SK-N-SH (cell line): Measurements from ENCODE around the gene CNTNAP2. TPM values are rescaled to one million over a fixed set of nuclear protein-coding genes. Genes with fewer than 3 reads are reported as not detected.
A peak's percentile ranks its signal among the peaks of the same experiment; 100 is the strongest.

ENCODE experiments used
- CTCF ChIA-PET: fragments of 300-600, 350-600 bp; formaldehyde crosslinking; extraction: SDS; loops from one replicate; lab custom pipeline; 2021; lab: Yijun Ruan, JAX
- POLR2A ChIA-PET: fragments of 350-600 bp; sonication (Branson Sonifier 250); formaldehyde crosslinking; extraction: SDS; loops from one replicate; lab custom pipeline; 2020; ENCODE audit warnings: antibody characterized with exemption, inconsistent platforms; lab: Yijun Ruan, JAX
- DNase-seq: peaks from one replicate; pipeline ENCODE4 v3.0.0; 2012
- H2AFZ ChIP-seq: fragments of 200-600 bp; sonication (generic); 2 replicates; pipeline ENCODE4 v1.8.1; 2016; ENCODE audit warnings: antibody characterized with exemption, mild to moderate bottlenecking, low read depth
- H3F3A ChIP-seq: fragments of 200-600 bp; sonication (generic); replicated peaks from 2 replicates; pipeline ENCODE3; 2016; ENCODE audit warnings: antibody characterized with exemption, mild to moderate bottlenecking; ENCODE audit not compliant: insufficient read depth
- H3K27ac ChIP-seq, 2 experiments: fragments of 200-500 bp in 1 of 2; fragments of 200-600 bp in 1 of 2; sonication (Bioruptor generic) in 1 of 2; sonication (generic), shearing (Covaris generic) in 1 of 2; 2 replicates each; pipeline versions ENCODE4 v1.5.1 to v1.6.1; 2014 to 2016; ENCODE audit warnings: low read depth in 2 of 2, inconsistent platforms in 1 of 2, low read length in 1 of 2, mild to moderate bottlenecking in 1 of 2, mixed read lengths in 1 of 2
- H3K27me3 ChIP-seq: fragments of 200-600 bp; sonication (generic), shearing (Covaris generic); 2 replicates; pipeline ENCODE4 v1.6.1; 2016; ENCODE audit warnings: mixed run types; ENCODE audit not compliant: insufficient read depth
- H3K36me3 ChIP-seq, 2 experiments: fragments of 200-500 bp in 1 of 2; fragments of 200-600 bp in 1 of 2; sonication (Bioruptor generic) in 1 of 2; sonication (generic) in 1 of 2; replicated peaks in 1 of 2; 2 replicates each; pipeline versions ENCODE3 to v1.5.1; 2014 to 2016; ENCODE audit warnings: low read length in 1 of 2, mild to moderate bottlenecking in 1 of 2; ENCODE audit not compliant: insufficient read depth in 2 of 2, control insufficient read depth in 1 of 2
- H3K4me1 ChIP-seq, 2 experiments: fragments of 200-500 bp in 1 of 2; fragments of 200-600 bp in 1 of 2; sonication (Bioruptor generic) in 1 of 2; sonication (generic), shearing (Covaris generic) in 1 of 2; 2 replicates each; pipeline versions ENCODE4 v1.5.1 to v1.6.1; 2014 to 2016; ENCODE audit warnings: low read depth in 1 of 2, low read length in 1 of 2, mixed run types in 1 of 2; ENCODE audit not compliant: insufficient read depth in 2 of 2, control insufficient read depth in 1 of 2
- H3K4me2 ChIP-seq: fragments of 200-600 bp; sonication (generic), shearing (Covaris generic); 2 replicates; pipeline ENCODE4 v1.6.1; 2017; ENCODE audit warnings: mixed run types
- H3K4me3 ChIP-seq, 2 experiments: fragments of 200-500 bp in 1 of 2; fragments of 200-600 bp in 1 of 2; sonication (Bioruptor generic) in 1 of 2; sonication (generic), shearing (Covaris generic) in 1 of 2; 2 replicates each; pipeline versions ENCODE4 v1.5.1 to v1.8.1; 2014 to 2016; ENCODE audit warnings: low read depth in 2 of 2, inconsistent platforms in 1 of 2, low read length in 1 of 2, mild to moderate bottlenecking in 1 of 2, mixed read lengths in 1 of 2, moderate library complexity in 1 of 2
- H3K79me2 ChIP-seq: fragments of 200-600 bp; sonication (generic); 2 replicates; pipeline ENCODE4 v1.8.1; 2017; ENCODE audit warnings: mild to moderate bottlenecking; ENCODE audit not compliant: insufficient read depth
- H3K9ac ChIP-seq: fragments of 200-600 bp; sonication (generic); 2 replicates; pipeline ENCODE4 v1.6.1; 2017; ENCODE audit warnings: mixed run types
- H3K9me2 ChIP-seq: fragments of 200-600 bp; sonication (generic); 2 replicates; pipeline ENCODE4 v1.6.1; 2017; ENCODE audit warnings: mixed run types
- H3K9me3 ChIP-seq: fragments of 200-600 bp; sonication (generic); 2 replicates; pipeline ENCODE4 v1.6.1; 2017; ENCODE audit warnings: mixed run types, mild to moderate bottlenecking, moderate library complexity
- H4K20me1 ChIP-seq: fragments of 200-600 bp; sonication (generic); 2 replicates; pipeline ENCODE4 v1.6.1; 2017; ENCODE audit warnings: mild to moderate bottlenecking, mixed run types; ENCODE audit not compliant: insufficient read depth
- CHD2 ChIP-seq: fragments of 150-350 bp; IDR thresholded peaks from 2 replicates; pipeline ENCODE4 v1.6.1; 2018; ENCODE audit warnings: low read length; ENCODE audit not compliant: partially characterized antibody
- ELF1 ChIP-seq: IDR thresholded peaks from 2 replicates; pipeline ENCODE4 v1.4.0; 2012
- EP300 ChIP-seq, 2 experiments: IDR thresholded peaks; 2 replicates each; pipeline versions ENCODE4 v1.4.0 to v1.6.1; 2012; ENCODE audit warnings: borderline replicate concordance in 1 of 2, low read depth in 1 of 2, low read length in 1 of 2
- EZH2phosphoT487 ChIP-seq: fragments of 200-600 bp; sonication (generic); IDR thresholded peaks from 2 replicates; pipeline ENCODE4 v1.6.1; 2017; ENCODE audit warnings: low read depth, mixed run types, mild to moderate bottlenecking, antibody characterized with exemption, moderate library complexity, borderline replicate concordance
- GABPA ChIP-seq: IDR thresholded peaks from 2 replicates; pipeline ENCODE4 v1.4.0; 2012; ENCODE audit warnings: low read depth, mild to moderate bottlenecking
- GATA2 ChIP-seq: sonication (generic); formaldehyde crosslinking; IDR thresholded peaks from 2 replicates; pipeline ENCODE4 v1.5.0; 2020; ENCODE audit warnings: mild to moderate bottlenecking, missing genetic modification reagents
- JUND ChIP-seq: IDR thresholded peaks from 2 replicates; pipeline ENCODE4 v1.4.0; 2012
- MEF2A ChIP-seq: IDR thresholded peaks from 2 replicates; pipeline ENCODE4 v1.4.0; 2012; ENCODE audit warnings: low read depth, borderline replicate concordance
- MXI1 ChIP-seq: IDR thresholded peaks from 2 replicates; pipeline ENCODE4 v1.6.1; 2012; ENCODE audit warnings: mild to moderate bottlenecking, low read depth, low read length, improper control_type of control experiment
- RAD21 ChIP-seq: IDR thresholded peaks from 2 replicates; pipeline ENCODE4 v1.6.1; 2012; ENCODE audit warnings: mild to moderate bottlenecking, low read length
- RCOR1 ChIP-seq: fragments of 150-350 bp; IDR thresholded peaks from 2 replicates; pipeline ENCODE4 v1.6.1; 2017; ENCODE audit warnings: antibody characterized with exemption, low read length
- SMC3 ChIP-seq: IDR thresholded peaks from 2 replicates; pipeline ENCODE4 v1.6.1; 2012; ENCODE audit warnings: low read depth, low read length, improper control_type of control experiment
- TAF1 ChIP-seq: IDR thresholded peaks from 2 replicates; pipeline ENCODE4 v1.6.1; 2012; ENCODE audit warnings: low read depth, mild to moderate bottlenecking, low read length, moderate library complexity, borderline replicate concordance
- TEAD4 ChIP-seq: IDR thresholded peaks from 2 replicates; pipeline ENCODE4 v1.4.0; 2012; ENCODE audit warnings: mild to moderate bottlenecking, borderline replicate concordance; ENCODE audit not compliant: insufficient read depth
- USF2 ChIP-seq: fragments of 150-350 bp; IDR thresholded peaks from 2 replicates; pipeline ENCODE4 v1.6.1; 2017; ENCODE audit warnings: antibody characterized with exemption, low read length, low read depth, borderline replicate concordance
- ZBTB33 ChIP-seq: IDR thresholded peaks from 2 replicates; pipeline ENCODE4 v1.4.0; 2012; ENCODE audit warnings: low read depth, borderline replicate concordance
- WGBS: methylation state at CpG from one replicate; pipeline ENCODE4 v1.1.6; 2017; ENCODE audit warnings: low lambda C conversion rate; 5-methylcytosine and 5-hydroxymethylcytosine counted together
- polyA plus RNA-seq, 3 experiments: library from polyadenylated mRNA; depleted of rRNA; stranded (reverse); fragments of >200 nt; gene quantifications; 2 replicates each; pipeline ENCODE4 v1.2.3, GENCODE V29; 2012
- TF ChIP-seq, protein P1 (sequence below): IDR thresholded peaks from 2 replicates; pipeline ENCODE4 v1.4.0; 2012; ENCODE audit warnings: low read depth
- TF ChIP-seq, protein P2 (sequence below): fragments of 150-350 bp; IDR thresholded peaks from 2 replicates; pipeline ENCODE4 v1.6.1; 2016; ENCODE audit warnings: mild to moderate bottlenecking, low read depth, low read length
- TF ChIP-seq, protein P3 (sequence below): IDR thresholded peaks from 2 replicates; pipeline ENCODE4 v1.6.1; 2012; ENCODE audit warnings: mild to moderate bottlenecking, low read depth, low read length, moderate library complexity

The CNTNAP2 gene
- polyA plus RNA-seq, 1 of the 3 experiments (the other 2 are of a cell fraction): 3.4 TPM

DNA sequence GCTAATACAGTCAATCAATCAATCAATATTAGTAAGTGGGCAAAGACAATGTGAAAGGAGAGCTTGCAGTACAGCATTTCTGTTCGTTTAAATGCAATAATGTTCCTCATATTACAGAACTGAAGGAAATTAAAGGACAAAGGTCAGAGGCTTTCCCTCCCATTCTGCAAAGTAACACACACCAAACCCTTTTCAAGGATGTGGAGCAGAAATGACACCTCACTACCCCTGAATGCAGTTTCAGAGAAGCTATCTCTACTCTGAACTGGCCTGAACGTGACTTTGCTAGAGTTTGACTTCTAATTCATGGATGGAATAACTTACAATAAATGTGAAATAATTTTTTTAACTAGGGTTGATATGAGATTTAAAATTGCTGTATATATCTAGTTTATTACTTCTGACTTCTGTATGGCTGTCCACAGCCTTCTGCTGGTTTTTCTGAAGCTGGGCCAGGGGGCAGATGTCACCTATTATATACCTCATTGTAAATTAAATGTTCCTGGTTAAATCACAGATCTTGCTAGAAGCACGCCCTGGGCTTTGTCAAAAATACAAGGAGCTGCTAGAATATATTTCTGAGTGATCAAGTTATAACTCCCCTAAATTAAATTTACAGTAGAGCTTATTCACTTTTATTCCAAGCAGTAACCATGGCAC lies 2317.1 kb downstream of the CNTNAP2 start (continued):
- no peak for TF ChIP-seq ZBTB33
- no peak for TF ChIP-seq ELF1
- TF ChIP-seq EZH2phosphoT487: no peak
- no peak for TF ChIP-seq RAD21
- TF ChIP-seq EP300 (IDR thresholded peaks at IDR 0.05; ENCODE audit: borderline replicate concordance in 1 of 2, low read depth in 1 of 2, low read length in 1 of 2): no peak; a peak in 1 of 4 replicates
- TF ChIP-seq USF2: no peak
- no peak for TF ChIP-seq TEAD4

- peaks cover 17% of the 10 kb centered on the region for H3F3A ChIP-seq
- WGBS: 19% methylated on average over 13 of the region's 13 CpGs
- H3K9me3 ChIP-seq: no peaks in the 10 kb centered on the region
- ChIA-PET CTCF (interaction anchor here (0.9 to 1.4 kb wide), 5 partner anchors 15 to 533 kb away, joined by 3 to 4 read pairs (median 3); no protein-coding TSS in a partner anchor), POLR2A (interaction anchor here (0.6 kb wide), 1 partner anchor 29 kb away, joined by 3 read pairs; no protein-coding TSS in a partner anchor)
- H3K36me3 ChIP-seq: no peaks in the 10 kb centered on the region
- peak overlapping the region; percentile 3; the same call in 1 of the 2 replicates for H2AFZ ChIP-seq
- peak; percentile 53 for DNase-seq
- H3K27ac ChIP-seq: peak overlapping the region; percentile 48 to 60; a peak in 3 of 4 replicates
- peak overlapping the region; percentile 51; the same call in 1 of the 2 replicates for H3K4me2 ChIP-seq
- no peaks in the 10 kb centered on the region for H3K27me3 ChIP-seq
- no peak overlapping the region for H3K4me3 ChIP-seq
- H4K20me1 ChIP-seq: no peaks in the 10 kb centered on the region; the same call in 1 of the 2 replicates
- H3K9me2 ChIP-seq: no peaks in the 10 kb centered on the region
- H3K4me1 ChIP-seq: peaks cover 6 to 21% of the 10 kb centered on the region in 2 experiments; a peak in 2 of 4 replicates
- H3K9ac ChIP-seq: no peak overlapping the region
- no peaks in the 10 kb centered on the region for H3K79me2 ChIP-seq
- TF ChIP-seq, protein P1, sequence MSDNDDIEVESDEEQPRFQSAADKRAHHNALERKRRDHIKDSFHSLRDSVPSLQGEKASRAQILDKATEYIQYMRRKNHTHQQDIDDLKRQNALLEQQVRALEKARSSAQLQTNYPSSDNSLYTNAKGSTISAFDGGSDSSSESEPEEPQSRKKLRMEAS: peak; percentile 94
- TF ChIP-seq MXI1 (no peak), MEF2A (0 out of 2 replicates have a peak, but pooled peaks have one; percentile 15), TAF1 (0 out of 2 replicates have a peak, but pooled peaks have one; percentile 29), TEAD4 (peak; percentile 95), GATA2 (CRISPR knock-in tag) (peak; percentile 67), RAD21 (no peak), SMC3 (no peak), JUND (peak; percentile 99), GABPA (peak; percentile 49), USF2 (no peak), CHD2 (no peak), EP300 (IDR thresholded peaks at IDR 0.05; ENCODE audit: borderline replicate concordance in 1 of 2, low read depth in 1 of 2, low read length in 1 of 2) (peak; percentile 91 to 97), RCOR1 (peak; percentile 46; the same call in 1 of the 2 replicates)
- TF ChIP-seq, protein P2, sequence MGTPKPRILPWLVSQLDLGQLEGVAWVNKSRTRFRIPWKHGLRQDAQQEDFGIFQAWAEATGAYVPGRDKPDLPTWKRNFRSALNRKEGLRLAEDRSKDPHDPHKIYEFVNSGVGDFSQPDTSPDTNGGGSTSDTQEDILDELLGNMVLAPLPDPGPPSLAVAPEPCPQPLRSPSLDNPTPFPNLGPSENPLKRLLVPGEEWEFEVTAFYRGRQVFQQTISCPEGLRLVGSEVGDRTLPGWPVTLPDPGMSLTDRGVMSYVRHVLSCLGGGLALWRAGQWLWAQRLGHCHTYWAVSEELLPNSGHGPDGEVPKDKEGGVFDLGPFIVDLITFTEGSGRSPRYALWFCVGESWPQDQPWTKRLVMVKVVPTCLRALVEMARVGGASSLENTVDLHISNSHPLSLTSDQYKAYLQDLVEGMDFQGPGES: no peak
- TF ChIP-seq, protein P3, sequence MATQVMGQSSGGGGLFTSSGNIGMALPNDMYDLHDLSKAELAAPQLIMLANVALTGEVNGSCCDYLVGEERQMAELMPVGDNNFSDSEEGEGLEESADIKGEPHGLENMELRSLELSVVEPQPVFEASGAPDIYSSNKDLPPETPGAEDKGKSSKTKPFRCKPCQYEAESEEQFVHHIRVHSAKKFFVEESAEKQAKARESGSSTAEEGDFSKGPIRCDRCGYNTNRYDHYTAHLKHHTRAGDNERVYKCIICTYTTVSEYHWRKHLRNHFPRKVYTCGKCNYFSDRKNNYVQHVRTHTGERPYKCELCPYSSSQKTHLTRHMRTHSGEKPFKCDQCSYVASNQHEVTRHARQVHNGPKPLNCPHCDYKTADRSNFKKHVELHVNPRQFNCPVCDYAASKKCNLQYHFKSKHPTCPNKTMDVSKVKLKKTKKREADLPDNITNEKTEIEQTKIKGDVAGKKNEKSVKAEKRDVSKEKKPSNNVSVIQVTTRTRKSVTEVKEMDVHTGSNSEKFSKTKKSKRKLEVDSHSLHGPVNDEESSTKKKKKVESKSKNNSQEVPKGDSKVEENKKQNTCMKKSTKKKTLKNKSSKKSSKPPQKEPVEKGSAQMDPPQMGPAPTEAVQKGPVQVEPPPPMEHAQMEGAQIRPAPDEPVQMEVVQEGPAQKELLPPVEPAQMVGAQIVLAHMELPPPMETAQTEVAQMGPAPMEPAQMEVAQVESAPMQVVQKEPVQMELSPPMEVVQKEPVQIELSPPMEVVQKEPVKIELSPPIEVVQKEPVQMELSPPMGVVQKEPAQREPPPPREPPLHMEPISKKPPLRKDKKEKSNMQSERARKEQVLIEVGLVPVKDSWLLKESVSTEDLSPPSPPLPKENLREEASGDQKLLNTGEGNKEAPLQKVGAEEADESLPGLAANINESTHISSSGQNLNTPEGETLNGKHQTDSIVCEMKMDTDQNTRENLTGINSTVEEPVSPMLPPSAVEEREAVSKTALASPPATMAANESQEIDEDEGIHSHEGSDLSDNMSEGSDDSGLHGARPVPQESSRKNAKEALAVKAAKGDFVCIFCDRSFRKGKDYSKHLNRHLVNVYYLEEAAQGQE: no peak
Observed at GRCh38 chr7:148434181-148434757, 2317.7 kb downstream of the CNTNAP2 start.
